Colonic mucosa (tissue), 4 donors: Measurements from ENCODE around the gene FMN2. TPM values are rescaled to one million over a fixed set of nuclear protein-coding genes. Genes with fewer than 3 reads are reported as not detected.

Experiments used
- DNase-seq: peaks from one replicate; pipeline ENCODE4 v3.0.0-alpha.2; 2020
- H3K27ac ChIP-seq: fragments of 200-600 bp; one replicate; pipeline ENCODE4 v1.8.0; 2021
- H3K27me3 ChIP-seq: fragments of 200-600 bp; one replicate; pipeline ENCODE4 v1.8.0; 2021
- H3K36me3 ChIP-seq: fragments of 200-600 bp; one replicate; pipeline ENCODE4 v1.8.0; 2021
- H3K4me1 ChIP-seq: fragments of 200-600 bp; one replicate; pipeline ENCODE4 v1.8.0; 2021; ENCODE audit warnings: mild to moderate bottlenecking
- H3K4me3 ChIP-seq: fragments of 200-600 bp; one replicate; pipeline ENCODE4 v1.8.0; 2021
- H3K9ac ChIP-seq, 2 donors: one replicate each; pipeline ENCODE4 v1.7.0; 2013; ENCODE audit warnings: control low read depth in 2 of 2, low read depth in 2 of 2, low read length in 2 of 2
- H3K9me3 ChIP-seq: fragments of 200-600 bp; one replicate; pipeline ENCODE4 v1.8.0; 2021
- CTCF ChIP-seq: fragments of 200-600 bp; IDR thresholded peaks from one replicate; pipeline ENCODE4 v1.8.0; 2022; ENCODE audit warnings: antibody characterized with exemption, mild to moderate bottlenecking
- intact Hi-C: fragments of 100-400 bp; cut with DNase I; formaldehyde crosslinking; loops from one replicate; pipeline ENCODE4 v1.14.1; 2022
- total RNA-seq, 2 donors: library from RNA; stranded (reverse); fragmentation: NEBNext Ultra II Directional in 1 of 2; extraction: Animal tissue kit (Norgen Biotek cat#: 25700) in 1 of 2; gene quantifications; one replicate each; pipeline ENCODE4 v1.2.1, GENCODE V29; 2021
- donor health status: healthy.
- donor health status: DM: no; HTN: no; CAD: no.
- donor health status: DM: no; HTN: no; CAD: no.

The FMN2 gene
- total RNA-seq, 2 donors from 2014 or later: 0.62 to 3.0 TPM

GRCh38 chr1:240188139-240188538, 96.5 kb downstream of the FMN2 start:
- intact Hi-C loops: loop anchor here (10.0 kb wide), 1 partner anchor 163 kb away; no protein-coding TSS in a partner anchor
- no peak for DNase-seq

DNA sequence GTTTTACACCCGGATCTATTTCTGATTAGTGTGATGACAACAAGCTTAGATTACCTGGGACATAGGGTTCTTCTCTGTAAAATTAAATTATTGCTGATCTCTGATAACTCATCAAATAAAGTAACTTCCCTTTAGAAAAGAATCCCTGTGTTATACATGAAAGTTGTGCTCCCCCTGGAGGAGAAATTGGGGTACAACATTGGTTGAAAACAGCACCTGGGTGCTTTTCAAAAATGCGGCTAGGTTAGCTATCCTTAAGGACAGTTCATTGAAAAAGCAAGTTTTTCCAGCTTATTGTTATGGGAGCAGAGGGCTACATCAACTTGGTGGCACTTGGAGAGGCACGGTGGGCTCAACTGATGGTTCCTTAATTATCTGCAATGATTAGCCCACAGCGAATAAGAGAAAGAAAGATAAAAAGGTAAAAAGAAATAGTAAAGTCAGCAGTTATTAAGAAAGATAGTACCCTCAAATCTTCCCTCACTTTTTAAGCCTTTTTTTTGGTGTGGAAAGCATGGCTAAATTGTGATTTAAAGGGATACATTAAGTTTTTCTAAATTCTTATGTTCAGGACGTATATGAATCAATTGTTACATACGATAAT, 97.8 kb downstream of the FMN2 start:
- H3K4me1 ChIP-seq: no peaks in the 10 kb centered on the region
- no peaks in the 10 kb centered on the region for H3K9me3 ChIP-seq
- no peaks in the 10 kb centered on the region for H3K27me3 ChIP-seq
- H3K27ac ChIP-seq: no peak overlapping the region
- intact Hi-C loops: loop anchor here (10.0 kb wide), 1 partner anchor 165 kb away; no protein-coding TSS in a partner anchor
- H3K4me3 ChIP-seq: no peak overlapping the region
- H3K9ac ChIP-seq: no peak overlapping the region
- peak; percentile 55 for DNase-seq
- no peaks in the 10 kb centered on the region for H3K36me3 ChIP-seq
- peak; percentile 77 for TF ChIP-seq CTCF

More at GRCh38 chr1:240188139-240188538, 96.5 kb downstream of the FMN2 start:
- TF ChIP-seq CTCF: no peak
- Histone ChIP-seq H3K4me3 (no peak overlapping the region), H3K27ac (no peak overlapping the region), H3K36me3 (no peaks in the 10 kb centered on the region), H3K9me3 (no peaks in the 10 kb centered on the region), H3K9ac (no peak overlapping the region), H3K27me3 (no peaks in the 10 kb centered on the region), H3K4me1 (no peaks in the 10 kb centered on the region)

- H3K4me1 ChIP-seq: no peaks in the 10 kb centered on the region
- intact Hi-C loops: loop anchor here (5.0 to 10.0 kb wide), 3 partner anchors 284 to 501 kb away; no protein-coding TSS in a partner anchor
- TF ChIP-seq CTCF: no peak
- H3K9me3 ChIP-seq: no peaks in the 10 kb centered on the region
- no peaks in the 10 kb centered on the region for H3K27me3 ChIP-seq
- DNase-seq: no peak
- no peak overlapping the region for H3K9ac ChIP-seq
- no peak overlapping the region for H3K27ac ChIP-seq
- H3K36me3 ChIP-seq: no peaks in the 10 kb centered on the region
- H3K4me3 ChIP-seq: no peak overlapping the region
Observed at GRCh38 chr1:240190881-240191401, 99.3 kb downstream of the FMN2 start.

DNA sequence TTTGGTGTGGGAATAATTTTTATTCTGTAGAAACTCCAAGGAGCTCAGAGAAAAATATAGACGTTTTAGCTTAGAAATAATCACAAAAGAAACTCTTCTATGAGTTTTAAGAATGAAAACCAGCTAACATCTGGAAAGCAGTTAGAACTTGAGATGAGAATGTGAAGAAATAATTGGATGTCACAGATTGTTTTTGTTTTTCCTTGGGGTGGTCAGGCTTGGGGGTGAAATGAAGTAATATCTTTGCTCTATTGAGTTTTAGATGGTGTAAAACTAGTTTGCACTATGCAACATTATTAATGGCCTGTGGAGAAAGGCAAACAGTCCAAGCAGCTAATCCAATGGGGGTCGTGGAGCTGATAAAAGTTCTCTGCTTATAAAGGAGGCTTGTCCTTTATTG, 101.2 kb downstream of the FMN2 start:
- intact Hi-C loops: loop anchor here (5.0 to 10.0 kb wide), 3 partner anchors 282 to 499 kb away; no protein-coding TSS in a partner anchor
- H3K9ac ChIP-seq: no peak overlapping the region
- H3K27me3 ChIP-seq: no peaks in the 10 kb centered on the region
- H3K27ac ChIP-seq: no peak overlapping the region
- no peak for TF ChIP-seq CTCF
- no peaks in the 10 kb centered on the region for H3K4me1 ChIP-seq
- DNase-seq: no peak
- H3K4me3 ChIP-seq: no peak overlapping the region
- H3K36me3 ChIP-seq: no peaks in the 10 kb centered on the region
- H3K9me3 ChIP-seq: no peaks in the 10 kb centered on the region

DNA sequence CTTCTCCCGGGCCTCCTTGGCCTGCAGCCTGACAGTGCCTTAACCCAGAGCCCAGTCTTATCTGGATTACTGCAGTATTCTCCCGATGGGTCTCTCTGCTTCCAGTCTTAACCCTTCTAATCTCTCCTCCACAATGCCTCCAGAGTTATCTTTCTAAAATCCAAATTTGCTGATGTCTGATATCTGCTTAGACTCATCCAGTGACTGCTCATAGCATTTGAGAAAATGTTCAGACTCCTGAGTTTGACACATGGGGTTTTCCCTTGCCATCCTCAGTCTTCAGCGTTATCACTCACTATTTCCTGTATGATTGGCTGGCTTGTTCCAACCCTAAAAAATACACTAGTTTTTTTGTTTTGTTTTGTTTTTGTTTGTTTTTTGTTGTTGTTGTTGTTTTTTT, 102.0 kb downstream of the FMN2 start:
- no peak for DNase-seq
- intact Hi-C loops: loop anchor here (5.0 to 10.0 kb wide), 3 partner anchors 281 to 499 kb away; no protein-coding TSS in a partner anchor
- H3K27ac ChIP-seq: no peak overlapping the region

More for the DNA sequence above, 102.0 kb downstream of the FMN2 start:
- Histone ChIP-seq H3K9me3 (no peaks in the 10 kb centered on the region), H3K27me3 (no peaks in the 10 kb centered on the region), H3K9ac (no peak overlapping the region), H3K4me3 (no peak overlapping the region), H3K36me3 (no peaks in the 10 kb centered on the region), H3K4me1 (no peaks in the 10 kb centered on the region)
- no peak for TF ChIP-seq CTCF
